ENCODE data around the gene CACNA2D4.

The CACNA2D4 gene

GRCh38 chr12:1808798-1809480, 109.5 kb downstream of the CACNA2D4 start:
- Histone ChIP-seq H3K4me1 (ENCODE audit: insufficient read depth, low read length) (no peaks in the 10 kb centered on the region), H3K36me3 (ENCODE audit: insufficient read depth, low read length) (no peaks in the 10 kb centered on the region), H2AFZ (ENCODE audit: low read depth, low read length) (no peak overlapping the region), H3K9me3 (ENCODE audit: low read length) (no peaks in the 10 kb centered on the region), H3K4me3 (ENCODE audit: low read length) (no peak overlapping the region), H3K27me3 (ENCODE audit: insufficient read depth, low read length) (peaks cover 5% of the 10 kb centered on the region)

GRCh38 chr12:1808036-1808797, 110.2 kb downstream of the CACNA2D4 start:
- Histone ChIP-seq H3K27me3 (ENCODE audit: insufficient read depth, low read length) (peaks cover 5% of the 10 kb centered on the region), H2AFZ (ENCODE audit: low read depth, low read length) (no peak overlapping the region), H3K4me1 (ENCODE audit: insufficient read depth, low read length) (no peaks in the 10 kb centered on the region), H3K9me3 (ENCODE audit: low read length) (no peaks in the 10 kb centered on the region), H3K4me3 (ENCODE audit: low read length) (no peak overlapping the region), H3K36me3 (ENCODE audit: insufficient read depth, low read length) (no peaks in the 10 kb centered on the region)

- Histone ChIP-seq H3K4me3 (ENCODE audit: low read length) (no peak overlapping the region), H3K9me3 (ENCODE audit: low read length) (no peaks in the 10 kb centered on the region), H3K36me3 (ENCODE audit: insufficient read depth, low read length) (no peaks in the 10 kb centered on the region), H3K4me1 (ENCODE audit: insufficient read depth, low read length) (no peaks in the 10 kb centered on the region), H3K27me3 (ENCODE audit: insufficient read depth, low read length) (peaks cover 5% of the 10 kb centered on the region), H2AFZ (ENCODE audit: low read depth, low read length) (no peak overlapping the region)
Observed at GRCh38 chr12:1807087-1807860, 111.2 kb downstream of the CACNA2D4 start.

GRCh38 chr12:1806301-1807086, 112.0 kb downstream of the CACNA2D4 start:
- Histone ChIP-seq H3K27me3 (ENCODE audit: insufficient read depth, low read length) (peaks cover 5% of the 10 kb centered on the region), H3K4me3 (ENCODE audit: low read length) (no peak overlapping the region), H3K9me3 (ENCODE audit: low read length) (no peaks in the 10 kb centered on the region), H3K36me3 (ENCODE audit: insufficient read depth, low read length) (no peaks in the 10 kb centered on the region), H2AFZ (ENCODE audit: low read depth, low read length) (no peak overlapping the region), H3K4me1 (ENCODE audit: insufficient read depth, low read length) (no peaks in the 10 kb centered on the region)

- Histone ChIP-seq H3K36me3 (ENCODE audit: insufficient read depth, low read length) (no peaks in the 10 kb centered on the region), H3K4me3 (ENCODE audit: low read length) (no peak overlapping the region), H3K27me3 (ENCODE audit: insufficient read depth, low read length) (peaks cover 4% of the 10 kb centered on the region), H3K9me3 (ENCODE audit: low read length) (no peaks in the 10 kb centered on the region), H2AFZ (ENCODE audit: low read depth, low read length) (no peak overlapping the region), H3K4me1 (ENCODE audit: insufficient read depth, low read length) (no peaks in the 10 kb centered on the region)
Observed at GRCh38 chr12:1805441-1806081, 112.9 kb downstream of the CACNA2D4 start.

DNA sequence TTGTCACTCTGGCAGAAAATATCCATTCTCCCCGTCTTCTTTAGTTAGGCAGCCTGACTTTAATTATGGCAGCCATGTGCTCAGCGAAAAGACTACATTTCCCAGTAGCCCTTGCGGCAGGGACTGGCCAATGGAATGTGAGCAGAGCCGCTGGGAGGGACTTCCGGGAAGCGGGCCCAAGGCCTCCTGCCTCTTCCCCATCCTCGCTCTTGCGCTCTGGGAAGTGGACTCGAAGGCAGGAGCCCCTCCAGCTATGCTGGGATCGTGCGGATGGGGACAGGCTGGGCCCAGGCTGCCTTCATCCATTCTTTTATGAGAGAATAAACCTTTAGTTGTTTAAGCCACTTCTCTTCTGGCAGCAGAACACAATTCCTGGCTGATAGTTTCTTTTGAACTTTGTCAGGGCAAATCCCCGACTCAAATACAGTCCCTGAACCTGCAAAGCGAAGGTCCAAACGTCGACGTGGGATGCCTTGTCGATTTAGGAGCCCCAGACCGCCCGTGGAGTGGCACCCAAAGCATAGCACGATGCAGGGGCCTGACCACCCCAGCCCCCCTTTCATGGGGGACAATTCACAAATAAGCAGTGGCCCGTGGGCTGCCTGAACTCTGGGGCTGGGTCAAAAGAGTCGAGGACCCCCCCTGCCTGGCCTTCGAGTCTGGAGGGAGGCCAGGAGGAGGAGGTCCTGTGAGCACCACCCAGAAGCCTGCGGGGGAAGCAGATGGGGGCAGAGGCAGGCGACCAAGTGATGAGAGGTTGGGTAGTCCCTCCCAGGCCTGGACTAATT, 113.7 kb downstream of the CACNA2D4 start:
- Histone ChIP-seq H3K36me3 (ENCODE audit: insufficient read depth, low read length) (no peaks in the 10 kb centered on the region), H3K4me1 (ENCODE audit: insufficient read depth, low read length) (no peaks in the 10 kb centered on the region), H3K9me3 (ENCODE audit: low read length) (no peaks in the 10 kb centered on the region), H3K27me3 (ENCODE audit: insufficient read depth, low read length) (no peaks in the 10 kb centered on the region), H2AFZ (ENCODE audit: low read depth, low read length) (peak overlapping the region; percentile 73), H3K4me3 (ENCODE audit: low read length) (peak overlapping the region; percentile 12)

DNA sequence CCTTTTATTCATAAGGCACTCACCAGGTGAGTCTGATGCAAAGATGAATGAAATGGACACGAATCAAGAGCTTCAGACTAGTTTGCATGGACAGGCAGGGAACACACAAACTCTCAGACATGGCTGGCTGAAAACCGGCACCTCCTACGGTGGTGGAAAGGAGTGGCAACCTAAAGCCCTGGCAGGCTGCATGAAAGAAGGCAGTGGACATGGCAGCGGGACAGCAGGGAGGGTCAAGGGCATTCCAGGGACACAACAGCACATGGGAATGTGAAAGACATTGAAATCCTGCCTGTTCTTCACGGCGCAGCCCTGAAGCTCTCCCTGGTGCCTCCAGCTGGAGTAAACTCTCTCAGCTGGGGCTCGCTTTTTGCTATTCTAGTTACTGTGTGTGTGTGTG, 114.7 kb downstream of the CACNA2D4 start:
- H3K36me3 ChIP-seq (ENCODE audit: insufficient read depth, low read length), result no peaks in the 10 kb centered on the region
- H3K9me3 ChIP-seq (ENCODE audit: low read length), result no peaks in the 10 kb centered on the region
- peak overlapping the region; percentile 73 for H2AFZ ChIP-seq (ENCODE audit: low read depth, low read length)
- no peaks in the 10 kb centered on the region for H3K27me3 ChIP-seq (ENCODE audit: insufficient read depth, low read length)
- H3K4me3 ChIP-seq (ENCODE audit: low read length), result no peak overlapping the region
- no peaks in the 10 kb centered on the region for H3K4me1 ChIP-seq (ENCODE audit: insufficient read depth, low read length)

- no peaks in the 10 kb centered on the region for H3K4me1 ChIP-seq (ENCODE audit: insufficient read depth, low read length)
- H3K27me3 ChIP-seq (ENCODE audit: insufficient read depth, low read length), result no peaks in the 10 kb centered on the region
- no peaks in the 10 kb centered on the region for H3K9me3 ChIP-seq (ENCODE audit: low read length)
- no peaks in the 10 kb centered on the region for H3K36me3 ChIP-seq (ENCODE audit: insufficient read depth, low read length)
- no peak overlapping the region for H2AFZ ChIP-seq (ENCODE audit: low read depth, low read length)
- no peak overlapping the region for H3K4me3 ChIP-seq (ENCODE audit: low read length)
Observed at GRCh38 chr12:1801303-1801975, 117.0 kb downstream of the CACNA2D4 start.

- Histone ChIP-seq H3K4me1 (ENCODE audit: insufficient read depth, low read length) (peaks cover 1% of the 10 kb centered on the region), H3K27me3 (ENCODE audit: insufficient read depth, low read length) (no peaks in the 10 kb centered on the region), H3K36me3 (ENCODE audit: insufficient read depth, low read length) (no peaks in the 10 kb centered on the region), H3K9me3 (ENCODE audit: low read length) (no peaks in the 10 kb centered on the region), H3K4me3 (ENCODE audit: low read length) (no peak overlapping the region), H2AFZ (ENCODE audit: low read depth, low read length) (no peak overlapping the region)
Observed at GRCh38 chr12:1800401-1801302, 117.8 kb downstream of the CACNA2D4 start.

DNA sequence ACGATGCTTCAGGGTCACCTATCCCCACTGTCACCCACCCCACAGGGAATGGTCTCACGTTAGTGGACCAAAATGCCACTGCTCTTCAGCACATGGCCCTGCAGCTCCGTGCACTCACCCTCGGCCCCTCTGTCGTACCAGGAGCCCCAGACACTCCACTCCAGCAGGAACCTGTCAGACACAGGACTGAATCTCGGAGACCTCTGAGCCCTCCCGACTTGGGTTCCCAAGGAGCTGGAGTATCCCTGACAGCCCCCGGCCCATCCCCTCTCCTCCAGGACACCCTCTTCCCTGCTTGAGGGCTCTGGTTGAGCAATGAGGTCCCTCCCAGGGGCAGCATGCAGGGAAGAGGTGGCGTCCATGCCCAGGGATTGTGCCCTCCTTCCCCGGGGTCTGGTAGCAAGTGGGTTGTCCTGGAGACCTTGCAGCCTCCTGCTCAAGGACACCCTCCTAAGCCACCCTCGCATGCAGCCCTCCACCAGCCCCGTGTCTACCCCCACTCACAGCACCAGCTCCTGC, 118.5 kb downstream of the CACNA2D4 start:
- Histone ChIP-seq H3K9me3 (ENCODE audit: low read length) (no peaks in the 10 kb centered on the region), H3K36me3 (ENCODE audit: insufficient read depth, low read length) (no peaks in the 10 kb centered on the region), H2AFZ (ENCODE audit: low read depth, low read length) (no peak overlapping the region), H3K4me1 (ENCODE audit: insufficient read depth, low read length) (peaks cover 3% of the 10 kb centered on the region), H3K27me3 (ENCODE audit: insufficient read depth, low read length) (no peaks in the 10 kb centered on the region), H3K4me3 (ENCODE audit: low read length) (no peak overlapping the region)
